A673 (cell line): ENCODE data around the gene F7. TPM values are rescaled to one million over a fixed set of nuclear protein-coding genes. Genes with fewer than 3 reads are reported as not detected.

ENCODE experiments used
- BruUV-seq: library from RNA; stranded (reverse); fragments of 400-500 nt; replicated peaks from 2 replicates; lab custom pipeline; 2021; lab: Mats Ljungman, UMichigan
- CTCF ChIA-PET: fragments of 300-600 bp; sonication (Branson Sonifier 250); formaldehyde crosslinking; loops from one replicate; lab custom pipeline; 2022; ENCODE audit warnings: antibody characterized with exemption; lab: Charles Lee
- POLR2A ChIA-PET: fragments of 300-600 bp; sonication (Branson Sonifier 250); formaldehyde crosslinking; loops from one replicate; lab custom pipeline; 2022; ENCODE audit warnings: antibody characterized with exemption; ENCODE audit not compliant: low non-redundant PET; lab: Charles Lee
- DNase-seq: peaks from one replicate; pipeline ENCODE4 v3.0.0-alpha.2; 2015; ENCODE audit warnings: low spot score
- H3K27ac ChIP-seq: fragments of 200-600 bp; sonication (generic); 2 replicates; pipeline ENCODE4 v1.5.1; 2016; ENCODE audit warnings: mixed run types, low read depth, mild to moderate bottlenecking, mixed read lengths, antibody characterized with exemption, low read length; ENCODE audit not compliant: poor library complexity, severe bottlenecking
- H3K27me3 ChIP-seq: fragments of 200-600 bp; sonication (generic); replicated peaks from 2 replicates; pipeline ENCODE4 v1.6.1; 2017; ENCODE audit warnings: mixed run types, low read depth, mild to moderate bottlenecking, mixed read lengths, antibody characterized with exemption, low read length; ENCODE audit not compliant: insufficient read depth, poor library complexity
- H3K36me3 ChIP-seq: fragments of 200-600 bp; sonication (generic); 2 replicates; pipeline ENCODE4 v1.6.1; 2016; ENCODE audit warnings: mixed run types, mild to moderate bottlenecking, mixed read lengths, antibody characterized with exemption, low read length; ENCODE audit not compliant: insufficient read depth, poor library complexity, severe bottlenecking
- H3K4me1 ChIP-seq: fragments of 200-600 bp; sonication (generic); 2 replicates; pipeline ENCODE4 v1.6.1; 2017; ENCODE audit warnings: mixed run types, mild to moderate bottlenecking, mixed read lengths, antibody characterized with exemption, low read length; ENCODE audit not compliant: insufficient read depth, poor library complexity, severe bottlenecking
- H3K4me3 ChIP-seq: fragments of 200-600 bp; sonication (generic); 2 replicates; pipeline ENCODE4 v1.5.1; 2016; ENCODE audit warnings: low read depth, mixed run types, mild to moderate bottlenecking, mixed read lengths, low read length; ENCODE audit not compliant: poor library complexity, severe bottlenecking
- H3K9me3 ChIP-seq: fragments of 200-600 bp; sonication (generic); 2 replicates; pipeline ENCODE4 v1.6.1; 2016; ENCODE audit warnings: mixed run types, low read depth, mild to moderate bottlenecking, mixed read lengths, antibody characterized with exemption, low read length; ENCODE audit not compliant: poor library complexity, severe bottlenecking
- EZH2 ChIP-seq: fragments of 200-600 bp; sonication (generic); IDR thresholded peaks from 2 replicates; pipeline ENCODE4 v1.6.1; 2017; ENCODE audit warnings: borderline replicate concordance, low read depth, mild to moderate bottlenecking, mixed read lengths, antibody characterized with exemption, low read length; ENCODE audit not compliant: poor library complexity, severe bottlenecking
- intact Hi-C: fragments of 100-400 bp; cut with micrococcal nuclease; formaldehyde crosslinking; loops from one replicate; pipeline ENCODE4 v1.10.0; 2022; ENCODE audit not compliant: unreplicated experiment
- total RNA-seq: library from RNA; stranded (reverse); gene quantifications from 2 replicates; pipeline ENCODE4 v1.2.3, GENCODE V29; 2021
- TF ChIP-seq, protein P1 (sequence below): fragments of 300-800, 200-600 bp; sonication (generic); conservative IDR thresholded peaks from 2 replicates; pipeline ENCODE4 v1.5.1; 2017; ENCODE audit warnings: low read depth, mild to moderate bottlenecking, antibody characterized with exemption, low read length, moderate library complexity, mixed read lengths

Gene F7
- total RNA-seq, 1 experiment from 2014 or later: not detected

DNA sequence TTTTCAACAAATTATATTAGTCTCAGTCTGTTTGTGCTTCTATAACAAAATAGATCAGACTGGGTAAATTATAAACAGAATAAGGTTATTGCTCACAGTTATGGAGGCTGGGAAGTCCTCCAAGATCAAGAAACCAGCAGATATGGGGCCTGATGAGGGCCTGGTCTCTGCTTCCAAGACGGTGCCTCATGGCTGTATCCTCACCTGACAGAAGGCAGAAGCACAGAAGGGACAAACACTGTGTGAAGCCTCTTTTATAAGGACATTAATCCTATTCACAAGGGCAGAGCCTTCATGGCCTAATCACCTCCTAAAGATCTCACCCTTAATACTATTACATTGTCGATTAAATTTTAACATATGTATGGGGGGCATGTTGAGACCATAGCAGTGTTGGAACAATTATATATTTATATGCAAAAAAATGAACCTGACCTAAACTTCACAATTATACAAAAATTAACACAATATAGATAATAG lies 29.7 kb downstream of the F7 start:
- Histone ChIP-seq H3K4me3 (no peak overlapping the region), H3K27me3 (peaks cover 33% of the 10 kb centered on the region), H3K27ac (no peak overlapping the region), H3K9me3 (no peaks in the 10 kb centered on the region), H3K36me3 (no peaks in the 10 kb centered on the region), H3K4me1 (no peaks in the 10 kb centered on the region)
- intact Hi-C loops: no loop called here
- POLR2A ChIA-PET: no interaction called here
- no TSS peak for BruUV-seq
- no peak for TF ChIP-seq EZH2
- TF ChIP-seq, protein P1, sequence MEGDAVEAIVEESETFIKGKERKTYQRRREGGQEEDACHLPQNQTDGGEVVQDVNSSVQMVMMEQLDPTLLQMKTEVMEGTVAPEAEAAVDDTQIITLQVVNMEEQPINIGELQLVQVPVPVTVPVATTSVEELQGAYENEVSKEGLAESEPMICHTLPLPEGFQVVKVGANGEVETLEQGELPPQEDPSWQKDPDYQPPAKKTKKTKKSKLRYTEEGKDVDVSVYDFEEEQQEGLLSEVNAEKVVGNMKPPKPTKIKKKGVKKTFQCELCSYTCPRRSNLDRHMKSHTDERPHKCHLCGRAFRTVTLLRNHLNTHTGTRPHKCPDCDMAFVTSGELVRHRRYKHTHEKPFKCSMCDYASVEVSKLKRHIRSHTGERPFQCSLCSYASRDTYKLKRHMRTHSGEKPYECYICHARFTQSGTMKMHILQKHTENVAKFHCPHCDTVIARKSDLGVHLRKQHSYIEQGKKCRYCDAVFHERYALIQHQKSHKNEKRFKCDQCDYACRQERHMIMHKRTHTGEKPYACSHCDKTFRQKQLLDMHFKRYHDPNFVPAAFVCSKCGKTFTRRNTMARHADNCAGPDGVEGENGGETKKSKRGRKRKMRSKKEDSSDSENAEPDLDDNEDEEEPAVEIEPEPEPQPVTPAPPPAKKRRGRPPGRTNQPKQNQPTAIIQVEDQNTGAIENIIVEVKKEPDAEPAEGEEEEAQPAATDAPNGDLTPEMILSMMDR: no peak
- CTCF ChIA-PET: no interaction called here
- DNase-seq: no peak

DNA sequence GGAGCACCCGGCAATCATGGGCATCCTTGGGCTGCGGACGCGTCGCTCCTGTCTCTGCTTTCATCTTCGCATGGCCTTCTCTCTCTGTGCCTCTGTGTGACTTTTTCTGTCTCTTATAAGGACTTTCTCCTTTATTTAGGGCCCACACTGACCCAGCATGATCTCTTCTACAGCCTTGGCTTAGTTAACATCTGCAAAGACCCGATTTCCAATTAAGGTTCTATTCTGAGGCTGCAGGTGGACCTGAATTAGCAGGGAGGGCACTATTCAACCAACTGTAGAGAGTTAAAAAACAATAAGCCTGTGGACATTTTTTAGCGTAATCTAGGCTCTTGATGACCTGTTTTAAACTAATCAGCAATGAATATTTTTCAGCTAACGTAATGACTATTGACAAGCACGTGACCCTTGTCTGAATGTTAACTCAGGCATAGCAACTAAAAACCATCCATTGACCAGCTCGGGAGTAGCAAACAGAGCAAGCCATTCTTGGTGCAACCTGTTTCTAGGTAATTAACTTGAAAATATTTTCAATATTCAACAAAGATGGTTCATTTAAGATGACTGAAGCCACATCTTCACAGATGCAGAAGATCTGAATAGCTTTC lies 32.2 kb downstream of the F7 start:
- ChIA-PET POLR2A (interaction anchor here (0.6 kb wide), 1 partner anchor 72 kb away, joined by 3 read pairs; no protein-coding TSS in a partner anchor), CTCF (no interaction called here)
- Histone ChIP-seq H3K4me1 (no peaks in the 10 kb centered on the region), H3K4me3 (no peak overlapping the region), H3K27ac (no peak overlapping the region), H3K9me3 (no peaks in the 10 kb centered on the region), H3K27me3 (peaks cover 12% of the 10 kb centered on the region), H3K36me3 (no peaks in the 10 kb centered on the region)
- intact Hi-C loops: no loop called here
- BruUV-seq: no TSS peak
- no peak for DNase-seq
- TF ChIP-seq, protein P1: no peak
- TF ChIP-seq EZH2: no peak

GRCh38 chr13:113138792-113139551 lies 33.4 kb downstream of the F7 start:
- H3K4me1 ChIP-seq: no peaks in the 10 kb centered on the region
- no peak overlapping the region for H3K4me3 ChIP-seq
- ChIA-PET POLR2A (no interaction called here), CTCF (no interaction called here)
- TF ChIP-seq, protein P1: no peak
- no peak for TF ChIP-seq EZH2
- H3K27ac ChIP-seq: no peak overlapping the region
- intact Hi-C loops: no loop called here
- no TSS peak for BruUV-seq
- H3K9me3 ChIP-seq: no peaks in the 10 kb centered on the region
- peaks cover 3% of the 10 kb centered on the region for H3K27me3 ChIP-seq
- H3K36me3 ChIP-seq: no peaks in the 10 kb centered on the region
- no peak for DNase-seq
